GM18498 (cell line): ENCODE results near the gene AMZ1.
"Not testable (repeated sequence)": the region's sequence is repeated elsewhere in the genome, so short reads cannot be mapped to it uniquely, and the experiment has no call there.

Experiments used
- ATAC-seq: cut with Tn5 transposase; IDR thresholded peaks from one replicate; pipeline ENCODE4 v1.9.1; 2021; ENCODE audit warnings: mild to moderate bottlenecking, moderate library complexity; ENCODE audit not compliant: unreplicated experiment

AMZ1 gene

DNA sequence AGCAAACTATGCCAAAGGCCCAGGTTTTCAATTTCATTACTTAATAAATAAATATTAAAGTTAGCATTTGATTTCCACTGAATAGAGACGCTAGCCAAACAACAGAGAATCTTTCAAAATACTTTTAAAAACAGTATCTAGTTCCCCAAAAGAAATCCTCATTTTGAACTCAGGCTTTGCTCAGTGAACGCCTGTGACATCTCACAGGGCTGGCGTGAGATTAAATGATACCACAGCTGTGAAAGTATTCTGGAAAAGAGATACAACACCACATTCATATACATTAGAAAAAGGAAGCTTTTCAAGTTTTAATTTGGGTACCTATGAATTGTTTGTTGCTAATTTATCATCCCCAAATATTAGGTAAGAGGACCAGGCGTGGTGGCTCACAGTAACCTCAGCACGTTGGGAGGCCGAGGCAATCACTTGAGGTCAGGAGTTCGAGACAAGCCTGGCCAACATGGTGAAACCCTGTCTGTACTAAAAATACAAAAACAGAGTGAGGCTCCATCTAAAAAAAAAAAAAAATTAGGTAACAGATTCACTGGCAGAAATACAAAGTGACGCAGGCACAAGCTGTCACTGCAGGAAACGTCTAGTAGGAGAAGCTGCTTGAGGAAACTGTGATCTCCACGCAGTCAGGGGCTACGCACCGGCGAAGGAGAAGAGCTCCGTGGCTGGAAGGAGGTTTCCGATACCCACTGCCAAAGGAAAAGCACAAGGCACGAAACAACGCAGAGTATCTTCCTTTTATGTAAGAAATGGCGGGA, 50.0 kb downstream of the AMZ1 start:
- ATAC-seq: no peak

DNA sequence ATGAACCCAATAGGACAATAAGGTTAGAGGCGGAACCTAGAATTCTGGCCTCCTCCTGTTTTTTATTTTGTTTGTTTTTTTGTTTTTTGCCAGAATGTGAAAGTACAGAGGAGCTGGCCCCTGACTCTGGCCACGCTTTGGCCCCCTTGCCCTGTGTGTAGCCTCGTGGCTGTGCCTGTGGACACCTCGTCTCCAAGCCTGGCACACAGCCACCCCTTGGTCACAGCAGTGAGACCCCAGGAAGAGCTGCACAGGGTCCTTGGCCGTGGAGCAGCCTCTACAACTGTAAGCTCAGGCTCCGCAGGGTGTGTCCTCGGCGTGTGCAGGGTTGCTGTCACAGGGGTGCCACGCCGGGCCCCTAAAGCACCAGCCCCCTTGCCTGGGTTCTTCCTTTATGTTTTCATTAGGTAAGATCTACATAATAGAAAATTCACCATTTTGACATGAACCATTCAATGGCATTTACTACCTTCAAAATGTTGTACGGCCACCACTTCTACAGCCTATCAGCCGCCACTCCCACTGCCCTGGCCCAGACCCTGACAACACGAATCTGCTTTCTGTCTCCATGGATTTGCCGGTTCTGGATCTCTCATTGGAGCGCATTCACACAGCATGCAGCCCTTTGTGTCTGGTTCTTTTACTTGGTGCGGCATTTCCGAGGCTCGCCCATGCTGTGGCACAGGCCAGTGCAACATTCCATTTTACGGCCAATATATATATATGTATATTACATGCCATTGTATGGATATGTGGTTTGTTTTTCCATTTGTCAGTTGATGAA, 51.0 kb downstream of the AMZ1 start:
- no peak for ATAC-seq

DNA sequence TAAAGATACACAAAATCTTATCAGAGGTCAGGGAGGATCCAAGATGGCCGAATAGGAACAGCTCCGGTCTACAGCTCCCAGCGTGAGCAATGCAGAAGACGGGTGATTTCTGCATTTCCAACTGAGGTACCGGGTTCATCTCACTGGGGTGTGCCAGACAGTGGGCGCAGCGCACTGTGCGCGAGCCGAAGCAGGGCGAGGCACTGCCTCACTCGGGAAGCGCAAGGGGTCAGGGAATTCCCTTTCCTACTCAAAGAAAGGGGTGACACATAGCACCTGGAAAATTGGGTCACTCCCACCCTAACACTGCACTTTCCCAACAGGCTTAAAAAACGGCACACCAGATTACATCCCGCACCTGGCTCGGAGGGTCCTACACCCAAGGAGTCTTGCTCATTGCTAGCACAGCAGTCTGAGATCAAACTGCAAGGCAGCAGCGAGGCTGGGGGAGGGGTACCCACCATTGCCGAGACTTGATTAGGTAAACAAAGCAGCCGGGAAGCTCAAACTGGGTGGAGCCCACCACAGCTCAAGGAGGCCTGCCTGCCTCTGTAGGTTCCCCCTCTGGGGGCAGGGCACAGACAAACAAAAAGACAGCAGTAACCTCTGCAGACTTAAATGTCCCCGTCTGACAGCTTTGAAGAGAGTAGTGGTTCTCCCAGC, 55.7 kb downstream of the AMZ1 start:
- ATAC-seq: not testable (repeated sequence)

DNA sequence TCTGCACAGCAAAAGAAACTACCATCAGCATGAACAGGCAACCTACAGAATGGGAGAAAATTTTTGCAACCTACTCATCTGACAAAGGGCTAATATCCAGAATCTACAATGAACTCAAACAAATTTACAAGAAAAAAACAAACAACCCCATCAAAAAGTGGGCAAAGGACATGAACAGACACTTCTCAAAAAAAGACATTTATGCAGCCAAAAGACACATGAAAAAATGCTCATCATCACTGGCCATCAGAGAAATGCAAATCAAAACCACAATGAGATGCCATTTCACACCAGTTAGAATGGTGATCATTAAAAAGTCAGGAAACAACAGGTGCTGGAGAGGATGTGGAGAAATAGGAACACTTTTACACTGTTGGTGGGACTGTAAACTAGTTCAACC, 60.7 kb downstream of the AMZ1 start:
- ATAC-seq: not testable (repeated sequence)

DNA sequence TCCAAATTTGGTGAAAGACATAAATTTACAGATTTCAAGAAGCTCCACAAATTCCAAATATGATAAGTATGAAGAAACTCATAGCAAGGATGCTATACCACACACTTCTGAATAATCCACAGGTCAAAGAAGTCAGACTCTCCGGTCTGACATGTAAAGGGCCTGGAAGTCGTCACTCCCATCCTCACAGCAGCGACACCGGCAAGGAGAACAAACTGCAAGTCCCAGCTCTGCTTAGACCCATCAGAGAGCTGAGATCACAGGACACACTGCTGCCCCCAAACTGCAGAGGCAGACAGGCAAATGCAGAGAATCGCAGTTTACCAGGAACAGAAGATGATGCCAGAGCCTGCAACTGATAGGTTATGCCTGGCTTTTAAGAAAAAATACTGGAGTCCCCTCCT, 62.0 kb downstream of the AMZ1 start:
- no peak for ATAC-seq

DNA sequence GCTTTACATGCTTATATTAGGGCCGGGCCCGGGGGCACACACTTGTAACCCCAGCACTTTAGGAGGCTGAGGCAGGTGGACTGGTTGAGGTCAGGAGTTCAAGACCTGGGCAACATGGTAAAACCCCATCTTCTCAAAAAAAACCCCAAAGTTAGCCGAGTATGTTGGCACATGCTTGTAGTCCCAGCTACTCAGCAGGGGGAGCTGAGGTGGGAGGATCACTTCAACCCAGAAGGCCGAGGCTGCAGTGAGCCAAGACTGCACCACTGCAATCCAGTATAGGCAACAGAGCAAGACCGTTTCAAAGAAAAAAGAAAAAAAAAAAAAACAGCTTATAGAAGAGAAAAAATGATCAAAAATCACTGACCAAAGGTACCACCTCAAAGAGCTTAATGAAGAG, 63.1 kb downstream of the AMZ1 start:
- no peak for ATAC-seq

DNA sequence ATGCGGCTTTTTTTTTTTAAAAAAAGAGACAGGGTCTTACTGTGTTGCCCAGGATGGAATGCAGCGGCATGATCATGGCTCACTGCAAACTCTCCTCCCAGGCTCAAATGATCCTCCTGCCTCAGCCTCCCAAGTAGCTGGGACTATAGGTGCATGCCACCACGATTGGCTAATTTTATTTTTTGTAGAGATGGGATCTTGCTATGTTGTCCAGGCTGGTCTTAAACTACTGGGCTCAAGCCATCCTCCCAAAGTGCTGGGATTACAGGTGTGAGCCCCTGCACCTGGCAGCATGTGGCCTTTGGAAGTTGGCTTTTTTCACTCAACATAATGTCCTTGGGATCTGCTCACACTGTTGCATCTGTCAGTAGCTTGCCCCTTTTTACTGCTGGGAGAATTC, 65.1 kb downstream of the AMZ1 start:
- no peak for ATAC-seq

DNA sequence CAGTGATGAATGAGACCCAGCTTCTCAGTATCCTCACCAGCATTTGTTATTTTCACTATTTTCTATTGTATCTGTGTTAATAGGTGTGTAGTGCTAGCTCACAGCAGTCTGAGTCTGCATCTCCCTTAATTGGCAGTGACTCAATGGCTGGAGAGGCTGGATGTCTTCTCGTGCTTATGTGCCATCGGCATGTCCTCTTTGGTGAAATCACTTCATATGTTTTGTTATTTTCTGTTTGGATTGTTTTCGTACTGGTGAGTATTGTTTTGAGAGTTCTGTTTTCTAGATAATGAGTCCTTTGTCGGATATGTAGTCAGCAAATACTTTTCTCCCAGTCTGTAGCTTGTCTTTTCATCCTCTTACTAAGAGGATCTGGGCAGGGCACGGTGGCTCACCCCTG, 66.1 kb downstream of the AMZ1 start:
- ATAC-seq: no peak

DNA sequence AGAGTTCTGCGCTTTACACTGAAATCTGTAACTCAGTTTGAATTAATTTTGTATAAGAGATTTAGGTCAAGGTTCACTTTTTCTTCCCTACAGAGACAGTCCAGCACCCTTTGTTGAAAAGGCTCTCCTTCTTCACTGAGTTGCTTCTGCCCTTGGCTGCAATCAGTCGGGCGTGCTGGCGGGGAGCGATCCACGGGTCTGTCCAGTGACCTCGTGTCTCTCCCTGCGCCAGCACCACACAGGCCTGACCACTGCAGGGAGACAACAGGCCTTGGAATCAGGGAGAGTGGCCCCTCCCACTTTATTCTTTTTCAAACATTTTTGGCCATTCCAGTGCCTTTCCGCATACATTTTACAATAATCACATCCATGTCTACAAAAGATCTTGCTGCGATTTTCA, 66.9 kb downstream of the AMZ1 start:
- no peak for ATAC-seq

DNA sequence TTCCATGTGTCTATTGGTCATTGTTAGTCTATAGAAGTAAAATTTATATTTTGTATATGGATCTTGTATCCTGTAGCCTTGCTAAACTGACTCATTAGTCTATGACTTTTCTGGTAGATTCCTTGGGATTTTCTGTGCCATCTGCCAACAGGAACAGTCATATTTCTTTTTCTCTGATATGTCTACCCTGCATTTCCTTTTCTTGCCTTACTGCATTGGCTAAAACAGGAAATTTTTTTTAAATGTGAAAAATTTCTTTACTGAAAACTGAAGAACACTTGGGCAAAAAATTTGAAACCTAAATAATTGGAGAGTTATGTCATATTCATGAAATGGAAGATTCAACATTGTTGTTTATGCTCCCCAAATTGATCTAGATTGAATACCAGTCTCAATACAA, 67.5 kb downstream of the AMZ1 start:
- no peak for ATAC-seq

DNA sequence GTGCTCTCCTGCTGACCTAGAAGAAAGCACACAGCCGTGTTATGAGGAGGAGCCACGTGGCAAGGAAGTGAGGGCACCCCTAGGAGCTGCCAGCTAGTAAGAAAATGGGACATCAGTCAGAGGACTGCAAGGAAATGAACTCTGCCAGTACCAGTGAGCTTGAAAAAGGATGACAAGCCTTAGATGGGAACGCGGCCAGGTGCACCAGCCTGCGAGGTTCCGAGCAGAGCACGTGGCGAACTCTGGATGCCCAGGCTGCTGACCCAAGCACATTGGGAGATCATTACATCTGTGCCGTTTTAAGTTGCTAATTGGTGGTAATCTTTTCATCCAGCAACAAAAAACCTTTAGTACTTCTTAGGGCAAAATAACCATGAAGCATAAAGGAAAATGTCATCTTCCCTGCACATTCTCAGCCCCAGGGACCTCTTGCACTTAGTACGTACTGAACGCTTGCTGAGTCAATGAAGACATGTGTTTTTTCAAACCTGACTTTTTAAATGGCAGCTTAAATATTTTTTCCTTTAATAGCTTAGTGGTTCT, 69.4 kb downstream of the AMZ1 start:
- ATAC-seq: no peak

DNA sequence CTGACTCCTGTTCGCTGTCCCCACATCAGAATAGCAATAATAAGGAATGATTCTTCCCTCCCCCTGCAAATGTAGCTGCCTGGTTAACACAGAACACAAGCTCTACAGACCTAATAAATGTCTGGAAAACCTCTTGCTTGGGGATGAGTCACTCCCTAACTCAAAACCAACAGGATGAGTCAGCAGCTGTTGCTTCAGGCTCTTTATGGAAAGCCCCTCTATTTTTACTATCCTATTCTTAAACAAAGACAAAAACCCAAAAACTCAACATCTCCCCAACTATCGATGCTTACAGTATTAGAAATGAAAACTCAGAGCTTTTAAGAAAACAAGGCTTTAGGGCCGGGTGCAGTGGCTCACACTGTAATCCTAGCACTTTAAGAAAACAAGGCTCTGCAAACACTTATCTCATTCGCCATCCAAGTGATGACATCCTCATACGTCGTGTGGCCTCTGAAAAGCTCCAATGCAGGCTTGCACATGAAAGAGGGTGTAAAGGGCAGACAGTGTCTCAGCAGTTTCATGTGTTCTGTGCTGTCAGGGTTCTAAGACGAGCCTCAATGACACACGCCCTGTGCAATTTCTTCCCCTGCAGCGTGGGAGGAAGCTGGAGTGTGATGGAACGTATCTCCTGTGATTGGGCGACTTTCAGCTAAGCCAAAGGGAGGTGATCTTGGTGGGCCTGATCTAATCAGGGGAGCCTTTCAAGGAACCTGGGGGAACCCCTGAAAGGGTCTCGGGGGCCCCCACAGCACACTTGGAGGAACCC, 70.1 kb downstream of the AMZ1 start:
- ATAC-seq: peak; percentile 76

DNA sequence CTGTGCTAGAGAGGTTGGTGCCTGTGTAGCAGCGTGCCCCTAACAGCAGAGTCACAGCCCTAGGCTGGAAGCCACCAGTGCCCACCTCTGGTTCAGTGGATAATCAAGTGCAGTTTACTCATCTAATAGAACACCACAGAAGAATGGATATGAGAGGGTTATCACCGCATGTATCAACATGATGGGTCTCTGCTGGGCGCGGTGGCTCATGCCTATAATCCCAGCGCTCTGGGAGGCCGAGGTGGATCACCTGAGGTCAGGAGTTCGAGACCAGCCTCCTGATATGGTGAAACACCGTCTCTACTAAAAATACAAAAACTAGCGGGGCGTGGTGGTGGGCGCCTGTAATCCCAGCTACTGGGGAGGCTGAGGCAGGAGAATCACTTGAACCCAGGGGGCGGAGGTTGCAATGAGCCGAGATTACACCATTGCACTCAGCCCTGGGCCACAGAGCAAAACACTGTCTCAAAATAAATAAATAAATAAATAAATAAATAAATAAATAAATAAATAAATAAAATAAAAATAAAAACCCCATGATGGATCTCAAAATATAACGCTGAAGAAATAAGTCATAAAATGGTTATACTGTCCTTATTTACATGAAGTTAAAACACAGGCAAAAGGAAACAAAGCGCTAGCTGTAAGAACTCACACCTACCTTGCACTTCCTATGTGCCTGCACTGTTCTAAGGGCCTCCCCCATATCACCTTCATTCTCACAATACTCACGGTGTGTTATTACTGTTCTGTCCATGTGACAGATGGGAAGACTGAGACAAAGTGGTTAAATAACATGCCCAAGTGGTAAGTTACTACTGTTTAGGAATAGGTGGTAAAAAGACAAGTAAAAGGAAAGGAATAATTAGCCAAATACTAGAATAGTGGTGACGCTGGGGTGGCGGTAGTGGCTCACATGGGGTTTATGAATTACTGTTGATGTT, 70.9 kb downstream of the AMZ1 start:
- ATAC-seq: no peak

DNA sequence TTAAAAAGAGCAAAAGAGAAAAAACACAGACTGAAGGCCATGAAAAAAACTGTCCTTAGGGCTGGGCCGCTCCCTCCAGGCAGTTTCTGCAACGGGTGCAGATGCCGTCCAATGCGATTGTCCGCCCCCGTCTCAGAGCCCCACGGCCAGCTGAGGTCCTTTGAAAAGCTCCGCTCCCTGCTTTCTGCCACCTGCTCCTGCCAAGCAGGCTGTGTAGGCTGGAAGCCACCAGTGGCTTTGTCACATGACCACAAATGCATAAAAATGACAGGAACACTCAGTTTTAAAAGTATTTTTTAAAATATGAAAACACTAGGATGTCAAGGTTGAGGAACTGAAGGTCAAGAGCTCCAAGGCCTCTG, 71.7 kb downstream of the AMZ1 start:
- ATAC-seq: no peak

DNA sequence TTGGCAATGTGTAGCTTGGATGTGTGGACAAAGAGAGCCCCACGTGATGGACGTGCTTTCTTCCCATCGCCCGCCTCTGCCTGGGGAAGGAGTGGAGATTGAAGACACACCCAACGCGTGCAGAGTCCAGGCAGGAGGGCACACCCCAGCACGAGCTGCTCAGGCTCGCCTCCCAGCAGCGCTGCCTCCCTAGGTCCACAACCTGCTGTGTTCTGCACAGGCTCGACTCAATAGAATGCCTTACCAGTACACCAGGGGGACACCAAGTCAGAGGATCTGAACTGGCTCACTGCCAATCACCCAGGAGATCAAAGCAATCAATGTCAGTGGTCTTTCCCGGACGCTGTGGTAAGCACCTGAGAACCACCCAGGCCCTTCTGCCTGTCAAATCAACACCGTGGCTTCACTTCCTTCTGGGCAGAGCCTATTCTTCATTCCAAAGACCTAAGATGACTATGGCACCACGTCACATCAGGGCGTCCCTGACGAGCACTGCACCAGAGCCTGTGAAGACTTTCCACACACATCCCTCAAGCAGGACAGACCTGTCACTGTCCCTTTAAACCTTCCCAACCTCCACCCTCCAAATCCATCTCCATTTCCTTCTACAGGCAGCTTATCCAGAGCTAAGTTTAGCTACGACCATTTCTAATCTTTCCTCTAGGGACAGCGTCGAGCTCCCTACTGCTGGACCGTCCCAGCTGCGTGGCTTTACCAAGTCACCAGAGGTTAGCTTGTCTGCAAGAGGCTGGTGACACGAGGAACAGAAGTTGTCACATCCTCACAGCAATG, 72.3 kb downstream of the AMZ1 start:
- ATAC-seq: no peak

DNA sequence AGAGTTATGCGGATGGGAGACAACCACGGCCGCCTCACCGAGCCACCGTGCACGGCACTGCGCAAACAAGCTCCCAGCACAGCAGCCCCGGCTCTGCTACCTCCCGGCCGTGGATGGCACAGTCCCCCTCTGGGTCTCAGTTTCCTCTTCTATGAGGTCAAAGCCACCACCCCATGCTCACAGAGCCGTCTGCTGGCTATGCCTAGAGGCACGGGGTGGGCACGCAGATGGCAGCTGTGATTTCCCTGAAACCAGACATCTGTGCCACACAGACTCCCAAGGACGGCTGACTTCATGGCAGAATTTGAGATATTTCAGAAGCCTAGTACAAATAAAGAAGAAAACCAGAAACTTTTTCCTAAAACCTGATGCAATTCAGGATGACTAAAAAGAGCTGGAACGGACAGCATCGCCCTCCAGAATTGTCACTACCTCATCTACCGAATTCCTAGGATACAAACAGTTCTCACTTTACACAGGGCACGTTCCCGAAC, 73.2 kb downstream of the AMZ1 start:
- ATAC-seq: no peak

DNA sequence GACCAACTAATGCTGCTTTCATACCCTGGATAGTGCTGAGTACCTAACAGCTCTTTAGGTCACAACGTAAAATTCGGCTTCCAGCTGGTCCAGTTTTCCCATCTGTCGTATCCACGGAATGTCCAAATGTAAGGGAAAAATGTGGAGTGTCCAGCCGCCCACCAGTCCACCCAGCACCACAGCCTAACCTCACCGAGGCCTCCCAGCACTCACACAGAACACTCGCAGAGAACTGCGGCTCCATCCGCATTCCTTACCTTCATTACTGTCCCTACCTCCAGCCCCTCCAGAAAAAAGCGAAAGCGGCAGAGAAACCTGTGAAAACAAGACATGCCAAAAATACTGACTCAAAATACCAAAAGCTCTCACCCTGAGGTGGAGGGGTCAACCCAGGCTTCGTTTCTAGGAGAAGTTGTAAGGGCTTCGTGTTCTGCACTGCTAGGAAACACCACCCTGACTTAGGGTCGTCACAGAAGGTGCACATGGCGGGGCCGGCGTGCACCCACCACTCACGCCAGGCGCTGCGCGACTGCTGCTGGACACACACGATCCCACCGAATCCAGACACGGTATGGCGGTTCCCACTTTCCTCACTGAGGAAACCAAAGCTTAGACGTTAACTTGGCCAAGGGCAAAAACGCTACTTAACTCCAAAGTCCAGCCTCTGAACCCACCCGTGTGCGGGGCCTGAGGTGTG, 73.9 kb downstream of the AMZ1 start:
- ATAC-seq: no peak

DNA sequence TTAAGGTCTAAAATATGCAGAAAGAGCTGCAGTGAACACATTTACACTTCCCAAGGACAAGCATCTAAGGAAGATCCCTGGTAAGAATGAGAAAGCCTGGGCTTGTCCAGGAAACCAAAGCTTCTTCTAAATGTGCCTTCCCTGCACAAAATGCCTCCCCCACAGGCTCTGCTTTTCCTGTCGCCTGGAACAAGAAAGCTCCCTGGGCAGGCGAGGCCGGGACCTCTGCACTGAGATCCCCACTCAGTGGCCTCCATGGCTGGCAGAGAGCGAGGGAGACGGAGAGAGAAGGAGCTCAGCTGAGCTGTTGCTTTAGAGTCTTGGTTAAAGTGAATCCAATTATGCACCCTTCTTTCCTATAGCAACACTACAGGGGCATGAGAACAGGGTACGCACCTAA, 75.6 kb downstream of the AMZ1 start:
- ATAC-seq: no peak
